ENCODE measurements around the gene MORC3.

MORC3 gene

DNA sequence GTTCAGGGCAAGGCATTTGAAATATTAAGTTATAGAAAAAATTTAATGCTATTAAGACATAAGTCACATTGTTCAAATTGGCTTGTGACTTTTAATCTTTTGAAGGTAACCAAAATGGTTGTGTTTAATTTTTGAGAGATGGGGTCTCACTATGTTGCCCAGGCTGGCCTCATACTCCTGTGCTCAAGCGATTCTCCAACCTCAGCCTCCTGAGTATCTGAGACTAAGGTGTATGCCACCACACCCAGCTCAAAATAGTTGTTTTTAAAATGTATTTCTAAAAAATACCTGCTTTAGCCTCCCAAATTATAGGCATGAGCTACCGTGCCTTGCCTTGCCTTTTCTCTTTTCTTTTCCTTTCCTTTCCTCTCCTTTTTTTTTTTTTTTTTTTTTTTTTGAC, 39.2 kb downstream of the MORC3 start:
- no peak overlapping the region for H2BK12ac ChIP-seq (ENCODE audit: low read length in 2 of 2)
- H3K9me3 ChIP-seq (ENCODE audit: control insufficient read depth, low read length), result no peaks in the 10 kb centered on the region
- H2AK5ac ChIP-seq (ENCODE audit: low read length, severe bottlenecking), result no peak overlapping the region
- H3K4me2 ChIP-seq (ENCODE audit: low read length, poor library complexity, severe bottlenecking), result no peak overlapping the region
- no peaks in the 10 kb centered on the region for H3K27me3 ChIP-seq (ENCODE audit: control insufficient read depth in 1 of 2, insufficient read depth in 1 of 2, low read length in 2 of 2)
- H3K36me3 ChIP-seq (ENCODE audit: control insufficient read depth in 1 of 2, insufficient read depth in 2 of 2, low read depth in 1 of 2, low read length in 2 of 2), result peaks cover 19 to 93% of the 10 kb centered on the region in 2 experiments
- no peak overlapping the region for H3K23ac ChIP-seq (ENCODE audit: low read length in 2 of 2)
- H4K8ac ChIP-seq (ENCODE audit: low read length), result no peak overlapping the region
- no peak overlapping the region for H3K4me3 ChIP-seq (ENCODE audit: insufficient read depth in 1 of 2, low read depth in 1 of 2, low read length in 2 of 2)
- no peak overlapping the region for H3K27ac ChIP-seq (ENCODE audit: low read length, poor library complexity, severe bottlenecking)
- H3K14ac ChIP-seq (ENCODE audit: low read length in 2 of 2), result no peak overlapping the region
- no peak overlapping the region for H2BK120ac ChIP-seq (ENCODE audit: low read depth, low read length)
- H4K91ac ChIP-seq (ENCODE audit: low read length), result no peak overlapping the region
- no peak overlapping the region for H3K4ac ChIP-seq (ENCODE audit: low read depth in 1 of 2, low read length in 2 of 2)
- no peaks in the 10 kb centered on the region for H3K4me1 ChIP-seq (ENCODE audit: control insufficient read depth, insufficient read depth, low read depth, low read length)
- no peak overlapping the region for H2BK15ac ChIP-seq (ENCODE audit: low read depth, poor library complexity, severe bottlenecking)
- H2BK5ac ChIP-seq (ENCODE audit: low read depth, low read length, poor library complexity, severe bottlenecking), result no peak overlapping the region
- H3K79me1 ChIP-seq (replicated peaks; ENCODE audit: low read length, poor library complexity, severe bottlenecking), result peaks cover 19% of the 10 kb centered on the region
- H3K9ac ChIP-seq (ENCODE audit: low read length), result no peak overlapping the region
- DNase-seq, result no peak
- WGBS, result 100% methylated on average over 1 of the region's 2 CpGs
- no peak overlapping the region for H3K18ac ChIP-seq (ENCODE audit: low read depth in 1 of 2, low read length in 2 of 2)
- H2AFZ ChIP-seq (ENCODE audit: low read depth, low read length), result no peak overlapping the region

DNA sequence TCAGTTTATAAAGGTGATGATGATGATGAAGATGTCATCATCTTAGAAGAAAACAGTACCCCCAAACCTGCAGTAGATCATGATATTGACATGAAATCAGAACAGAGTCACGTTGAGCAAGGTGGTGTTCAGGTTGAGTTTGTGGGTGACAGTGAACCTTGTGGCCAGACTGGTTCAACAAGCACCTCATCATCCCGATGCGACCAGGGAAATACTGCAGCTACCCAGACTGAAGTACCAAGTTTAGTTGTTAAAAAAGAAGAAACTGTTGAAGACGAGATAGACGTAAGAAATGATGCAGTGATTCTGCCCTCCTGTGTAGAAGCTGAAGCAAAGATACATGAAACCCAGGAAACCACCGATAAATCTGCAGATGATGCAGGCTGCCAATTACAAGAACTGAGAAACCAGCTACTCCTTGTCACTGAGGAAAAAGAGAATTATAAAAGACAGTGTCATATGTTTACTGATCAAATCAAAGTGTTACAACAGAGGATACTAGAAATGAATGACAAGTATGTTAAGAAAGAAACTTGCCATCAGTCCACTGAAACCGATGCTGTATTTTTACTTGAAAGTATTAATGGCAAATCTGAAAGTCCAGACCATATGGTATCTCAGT, 49.2 kb downstream of the MORC3 start:
- WGBS, result 99% methylated on average over 7 of the region's 7 CpGs

DNA sequence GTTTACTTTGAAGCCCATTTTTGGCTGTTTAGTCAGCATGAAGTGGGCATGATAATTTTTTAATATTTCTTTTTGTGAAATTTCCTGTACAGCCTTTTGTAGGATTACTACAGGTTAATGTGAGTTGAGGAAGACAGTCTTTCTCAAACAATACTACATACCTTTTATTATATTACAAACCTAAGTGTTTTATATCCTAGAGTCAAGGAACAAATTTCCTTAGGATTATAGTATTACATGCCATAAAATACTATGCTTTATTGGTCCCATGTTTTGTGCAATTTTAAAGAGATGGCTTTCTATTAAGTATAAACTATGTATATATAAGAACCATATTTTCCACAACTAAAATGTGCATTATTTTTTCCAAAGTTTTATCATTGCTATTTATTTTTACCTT, 56.0 kb downstream of the MORC3 start:
- DNase-seq, result no peak
- no peak overlapping the region for H3K4me3 ChIP-seq (ENCODE audit: insufficient read depth in 1 of 2, low read depth in 1 of 2, low read length in 2 of 2)
- H3K79me1 ChIP-seq (replicated peaks; ENCODE audit: low read length, poor library complexity, severe bottlenecking), result peaks cover 6% of the 10 kb centered on the region
- no peak overlapping the region for H4K91ac ChIP-seq (ENCODE audit: low read length)
- no peak overlapping the region for H2AFZ ChIP-seq (ENCODE audit: low read depth, low read length)
- no peak overlapping the region for H3K14ac ChIP-seq (ENCODE audit: low read length in 2 of 2)
- H3K4me1 ChIP-seq (ENCODE audit: control insufficient read depth, insufficient read depth, low read depth, low read length), result peaks cover 8% of the 10 kb centered on the region
- H3K27me3 ChIP-seq (ENCODE audit: control insufficient read depth in 1 of 2, insufficient read depth in 1 of 2, low read length in 2 of 2), result no peaks in the 10 kb centered on the region
- H3K9ac ChIP-seq (ENCODE audit: low read length), result no peak overlapping the region
- H2BK120ac ChIP-seq (ENCODE audit: low read depth, low read length), result no peak overlapping the region
- H3K4ac ChIP-seq (ENCODE audit: low read depth in 1 of 2, low read length in 2 of 2), result no peak overlapping the region
- peaks cover 19 to 60% of the 10 kb centered on the region in 2 experiments for H3K36me3 ChIP-seq (ENCODE audit: control insufficient read depth in 1 of 2, insufficient read depth in 2 of 2, low read depth in 1 of 2, low read length in 2 of 2)
- H3K9me3 ChIP-seq (ENCODE audit: control insufficient read depth, low read length), result no peaks in the 10 kb centered on the region
- no peak overlapping the region for H2AK5ac ChIP-seq (ENCODE audit: low read length, severe bottlenecking)
- no peak overlapping the region for H2BK12ac ChIP-seq (ENCODE audit: low read length in 2 of 2)
- no peak overlapping the region for H4K8ac ChIP-seq (ENCODE audit: low read length)
- H3K4me2 ChIP-seq (ENCODE audit: low read length, poor library complexity, severe bottlenecking), result no peak overlapping the region
- H2BK5ac ChIP-seq (ENCODE audit: low read depth, low read length, poor library complexity, severe bottlenecking), result no peak overlapping the region
- no peak overlapping the region for H2BK15ac ChIP-seq (ENCODE audit: low read depth, poor library complexity, severe bottlenecking)
- no peak overlapping the region for H3K27ac ChIP-seq (ENCODE audit: low read length, poor library complexity, severe bottlenecking)
- H3K18ac ChIP-seq (ENCODE audit: low read depth in 1 of 2, low read length in 2 of 2), result no peak overlapping the region
- H3K23ac ChIP-seq (ENCODE audit: low read length in 2 of 2), result no peak overlapping the region

More for the DNA sequence above, 49.2 kb downstream of the MORC3 start:
- Histone ChIP-seq H2AFZ (ENCODE audit: low read depth, low read length) (no peak overlapping the region), H2BK5ac (ENCODE audit: low read depth, low read length, poor library complexity, severe bottlenecking) (no peak overlapping the region), H2BK15ac (ENCODE audit: low read depth, poor library complexity, severe bottlenecking) (no peak overlapping the region), H2AK5ac (ENCODE audit: low read length, severe bottlenecking) (no peak overlapping the region), H3K4me1 (ENCODE audit: control insufficient read depth, insufficient read depth, low read depth, low read length) (no peaks in the 10 kb centered on the region), H3K27me3 (ENCODE audit: control insufficient read depth in 1 of 2, insufficient read depth in 1 of 2, low read length in 2 of 2) (no peaks in the 10 kb centered on the region), H3K27ac (ENCODE audit: low read length, poor library complexity, severe bottlenecking) (no peak overlapping the region), H2BK12ac (ENCODE audit: low read length in 2 of 2) (no peak overlapping the region), H3K4me2 (ENCODE audit: low read length, poor library complexity, severe bottlenecking) (no peak overlapping the region), H4K8ac (ENCODE audit: low read length) (no peak overlapping the region), H3K18ac (ENCODE audit: low read depth in 1 of 2, low read length in 2 of 2) (no peak overlapping the region), H3K23ac (ENCODE audit: low read length in 2 of 2) (no peak overlapping the region), H3K36me3 (ENCODE audit: control insufficient read depth in 1 of 2, insufficient read depth in 2 of 2, low read depth in 1 of 2, low read length in 2 of 2) (peaks cover 28 to 88% of the 10 kb centered on the region in 2 experiments), H3K14ac (ENCODE audit: low read length in 2 of 2) (no peak overlapping the region), H2BK120ac (ENCODE audit: low read depth, low read length) (no peak overlapping the region), H3K4me3 (ENCODE audit: insufficient read depth in 1 of 2, low read depth in 1 of 2, low read length in 2 of 2) (no peak overlapping the region), H3K9ac (ENCODE audit: low read length) (no peak overlapping the region), H3K4ac (ENCODE audit: low read depth in 1 of 2, low read length in 2 of 2) (no peak overlapping the region), H3K9me3 (ENCODE audit: control insufficient read depth, low read length) (no peaks in the 10 kb centered on the region), H3K79me1 (replicated peaks; ENCODE audit: low read length, poor library complexity, severe bottlenecking) (peaks cover 15% of the 10 kb centered on the region), H4K91ac (ENCODE audit: low read length) (no peak overlapping the region)
- DNase-seq, result no peak

DNA sequence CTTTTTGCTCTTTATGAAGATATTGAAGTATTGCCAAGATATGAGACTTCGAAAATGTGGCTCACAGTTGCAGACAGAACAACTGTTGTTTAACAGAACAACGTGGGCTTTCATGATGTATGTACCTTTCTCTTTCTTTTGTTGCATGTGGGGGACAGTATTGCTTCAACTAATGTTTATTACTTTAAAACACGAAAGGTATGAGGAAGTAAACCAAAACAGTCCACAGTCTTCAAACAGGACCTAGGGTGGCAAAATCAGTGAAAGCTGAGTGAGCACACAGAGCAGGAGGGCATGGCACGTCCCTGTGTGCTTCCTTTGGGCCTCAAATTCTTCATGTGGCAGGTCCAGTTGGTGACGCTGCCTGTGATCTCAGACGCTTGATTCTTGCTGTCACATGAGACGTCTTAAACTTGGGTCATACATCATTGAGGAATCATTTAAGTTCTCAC, 57.4 kb downstream of the MORC3 start:
- H3K23ac ChIP-seq (ENCODE audit: low read length in 2 of 2), result no peak overlapping the region
- H3K14ac ChIP-seq (ENCODE audit: low read length in 2 of 2), result no peak overlapping the region
- WGBS, result 97% methylated on average over 7 of the region's 7 CpGs
- no peaks in the 10 kb centered on the region for H3K27me3 ChIP-seq (ENCODE audit: control insufficient read depth in 1 of 2, insufficient read depth in 1 of 2, low read length in 2 of 2)
- H3K18ac ChIP-seq (ENCODE audit: low read depth in 1 of 2, low read length in 2 of 2), result no peak overlapping the region
- H3K36me3 ChIP-seq (ENCODE audit: control insufficient read depth in 1 of 2, insufficient read depth in 2 of 2, low read depth in 1 of 2, low read length in 2 of 2), result peaks cover 19 to 48% of the 10 kb centered on the region in 2 experiments
- no peak overlapping the region for H2BK15ac ChIP-seq (ENCODE audit: low read depth, poor library complexity, severe bottlenecking)
- no peak overlapping the region for H3K27ac ChIP-seq (ENCODE audit: low read length, poor library complexity, severe bottlenecking)
- no peak overlapping the region for H2BK5ac ChIP-seq (ENCODE audit: low read depth, low read length, poor library complexity, severe bottlenecking)
- DNase-seq, result no peak
- H3K4me1 ChIP-seq (ENCODE audit: control insufficient read depth, insufficient read depth, low read depth, low read length), result peaks cover 9% of the 10 kb centered on the region
- no peak overlapping the region for H2BK12ac ChIP-seq (ENCODE audit: low read length in 2 of 2)
- H3K4me3 ChIP-seq (ENCODE audit: insufficient read depth in 1 of 2, low read depth in 1 of 2, low read length in 2 of 2), result no peak overlapping the region
- H3K9me3 ChIP-seq (ENCODE audit: control insufficient read depth, low read length), result no peaks in the 10 kb centered on the region
- H2AK5ac ChIP-seq (ENCODE audit: low read length, severe bottlenecking), result no peak overlapping the region
- H3K9ac ChIP-seq (ENCODE audit: low read length), result no peak overlapping the region
- no peak overlapping the region for H4K8ac ChIP-seq (ENCODE audit: low read length)
- H3K79me1 ChIP-seq (replicated peaks; ENCODE audit: low read length, poor library complexity, severe bottlenecking), result peaks cover 3% of the 10 kb centered on the region
- H3K4me2 ChIP-seq (ENCODE audit: low read length, poor library complexity, severe bottlenecking), result no peak overlapping the region
- no peak overlapping the region for H3K4ac ChIP-seq (ENCODE audit: low read depth in 1 of 2, low read length in 2 of 2)
- no peak overlapping the region for H2AFZ ChIP-seq (ENCODE audit: low read depth, low read length)
- H2BK120ac ChIP-seq (ENCODE audit: low read depth, low read length), result no peak overlapping the region
- H4K91ac ChIP-seq (ENCODE audit: low read length), result no peak overlapping the region

Data from mesenchymal stem cell (in vitro differentiated cells and primary cell).